ENCODE results near the gene STX8.

The STX8 gene

GRCh38 chr17:9434642-9435057 lies 141.0 kb downstream of the STX8 start:
- no peak for DNase-seq

GRCh38 chr17:9432934-9433421 lies 142.6 kb downstream of the STX8 start:
- DNase-seq = no peak

DNA sequence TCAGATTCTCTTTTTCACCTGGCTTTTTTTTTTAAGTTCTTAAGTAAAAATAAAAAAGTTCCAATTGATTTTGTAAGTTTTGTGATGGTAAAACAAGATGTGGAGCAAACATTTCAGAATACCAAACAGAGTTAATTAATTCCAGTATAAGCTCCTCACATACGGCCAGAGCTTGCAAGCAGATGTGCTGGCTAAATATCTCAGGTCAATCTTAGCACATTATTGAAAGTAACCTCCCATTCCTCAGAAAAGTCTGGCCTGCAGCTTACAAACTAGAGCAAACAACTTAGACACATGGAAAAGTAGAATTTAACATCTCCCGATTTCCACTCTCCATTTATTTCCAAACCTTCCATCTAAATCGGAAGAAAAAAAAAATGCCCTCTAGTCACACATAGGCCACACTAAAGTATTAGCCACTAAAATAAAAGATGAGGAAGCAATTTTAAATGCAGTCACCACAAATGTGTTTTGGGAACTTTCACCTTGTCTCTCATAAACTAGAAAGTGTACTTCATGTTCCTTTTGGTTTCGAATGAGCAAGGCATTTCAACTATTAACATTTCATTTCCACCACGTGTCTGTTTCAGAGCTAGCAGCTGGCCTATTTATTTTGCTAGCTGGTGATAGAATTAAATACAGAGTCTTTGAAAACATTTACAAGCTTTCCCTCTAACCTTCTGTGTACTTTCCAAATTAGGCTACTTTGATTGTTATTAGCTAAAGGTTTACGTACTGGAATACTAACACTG lies 143.3 kb downstream of the STX8 start:
- DNase-seq = no peak

- no peak for DNase-seq
These were observed 144.0 kb downstream of the STX8 start for GRCh38 chr17:9431620-9432019.

DNA sequence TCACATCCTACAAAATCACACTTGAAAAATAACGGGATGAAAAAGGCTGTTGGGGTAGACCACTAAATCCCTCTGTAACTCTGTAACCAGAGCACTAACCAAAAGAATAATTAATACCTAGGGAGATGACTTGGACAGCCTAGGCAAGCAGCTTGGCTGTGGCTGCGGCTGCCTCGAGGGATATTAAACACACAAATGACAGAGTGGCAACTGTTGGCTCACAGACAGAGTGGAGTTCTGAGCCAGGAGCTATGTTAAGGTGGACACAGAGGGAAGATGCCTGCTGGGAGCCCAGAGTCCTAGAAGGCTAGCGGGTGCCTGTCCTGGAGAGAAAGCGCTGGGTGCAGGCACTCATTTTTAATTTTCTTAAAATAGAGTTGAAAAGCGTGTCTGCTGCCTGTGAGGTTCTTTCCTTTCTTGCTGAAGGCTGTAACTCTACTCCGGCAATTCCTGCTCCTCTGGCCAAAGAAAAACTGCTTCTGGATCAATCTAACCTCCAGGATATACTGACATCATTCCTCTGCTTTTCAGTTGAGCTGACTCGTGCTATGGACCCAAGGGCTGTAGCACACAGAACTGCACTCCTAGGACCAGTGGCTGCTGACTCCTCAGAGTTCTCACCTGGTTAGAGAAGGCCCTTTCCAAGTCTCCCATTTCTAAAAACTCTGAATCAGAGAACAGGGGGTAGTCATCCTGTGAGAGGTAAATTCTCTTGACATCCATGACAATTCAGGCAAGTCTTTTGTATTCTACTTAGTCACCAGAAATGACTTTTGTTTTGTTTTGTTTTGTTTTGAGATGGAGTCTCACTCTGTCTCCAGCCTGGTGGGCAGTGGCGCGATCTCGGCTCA lies 147.9 kb downstream of the STX8 start:
- no peak for DNase-seq

GRCh38 chr17:9424071-9424640 lies 151.5 kb downstream of the STX8 start:
- DNase-seq = no peak

DNA sequence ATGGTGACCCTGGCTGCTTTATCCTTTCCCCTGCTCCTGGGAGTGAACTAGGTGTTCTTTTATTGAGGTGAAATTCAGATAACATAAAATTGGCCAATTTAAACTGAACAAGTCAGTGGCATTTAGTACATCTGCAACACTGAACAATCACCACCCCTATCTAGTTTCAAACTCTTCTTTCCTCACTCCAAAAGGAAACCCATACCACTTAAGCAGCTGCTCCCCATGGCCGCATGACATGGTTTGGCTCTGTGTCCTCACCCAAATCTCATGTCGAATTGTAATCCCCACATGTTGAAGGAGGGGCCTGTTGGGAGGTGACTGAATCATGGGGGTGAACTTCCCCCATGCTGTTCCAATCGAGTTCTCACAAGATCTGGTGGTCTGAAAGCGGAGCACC lies 154.1 kb downstream of the STX8 start:
- no peak for DNase-seq

GRCh38 chr17:9419932-9420453 lies 155.6 kb downstream of the STX8 start:
- DNase-seq = no peak

DNA sequence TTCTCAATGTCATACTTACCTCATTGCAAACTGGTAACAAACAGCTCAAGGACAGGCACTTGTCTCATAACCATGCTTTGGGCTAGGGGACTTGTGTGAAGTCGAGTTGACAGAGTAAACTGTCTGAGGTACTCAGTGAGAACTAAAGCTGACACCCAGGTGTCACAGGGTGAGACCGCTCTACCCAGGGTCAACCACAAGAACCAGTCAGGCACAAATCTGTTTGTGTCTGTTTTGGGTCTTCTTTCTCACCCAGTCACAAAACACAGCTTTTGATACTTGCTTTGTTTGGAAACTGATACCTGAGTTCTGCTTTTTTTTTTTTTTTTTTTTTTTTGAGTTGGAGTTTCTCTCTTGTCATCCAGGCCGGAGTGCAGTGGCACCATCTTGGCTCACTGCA lies 161.1 kb downstream of the STX8 start:
- no peak for DNase-seq

DNA sequence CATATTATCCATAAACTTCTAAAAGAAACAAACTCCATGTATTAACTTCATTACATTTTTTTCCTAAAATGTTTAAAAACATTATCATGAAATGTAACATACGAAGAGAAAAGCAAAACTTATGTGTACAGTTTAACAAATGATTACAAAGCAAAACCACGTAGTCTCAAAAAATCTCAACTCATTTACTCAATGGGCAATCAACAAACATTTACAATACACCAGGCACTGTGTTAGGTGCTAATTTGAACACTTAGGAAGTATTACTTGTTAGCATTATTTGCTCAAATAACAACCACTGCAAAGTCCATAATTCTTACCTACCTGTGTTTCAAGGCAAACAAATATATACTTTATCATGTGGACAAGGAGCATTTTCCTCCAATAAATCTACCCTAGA lies 164.9 kb downstream of the STX8 start:
- DNase-seq = no peak

DNA sequence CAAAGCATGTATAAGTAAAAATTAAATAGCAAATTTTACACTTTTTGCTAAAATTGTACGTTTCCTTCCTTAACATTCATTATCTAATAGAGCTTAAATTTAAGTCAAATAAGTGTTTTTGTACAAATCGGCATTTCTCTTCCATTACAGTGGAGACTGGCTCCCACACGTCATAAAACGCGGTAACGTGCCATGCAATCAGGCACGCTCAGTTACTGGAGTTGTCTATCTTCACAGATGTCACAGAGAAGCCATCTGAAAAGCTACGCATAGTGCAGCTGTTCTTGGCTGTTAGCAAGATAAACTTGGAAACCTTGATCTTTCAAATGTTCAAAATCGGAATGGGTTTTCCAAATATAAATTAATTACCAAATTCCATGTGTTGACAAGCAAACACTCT lies 165.3 kb downstream of the STX8 start:
- no peak for DNase-seq

DNA sequence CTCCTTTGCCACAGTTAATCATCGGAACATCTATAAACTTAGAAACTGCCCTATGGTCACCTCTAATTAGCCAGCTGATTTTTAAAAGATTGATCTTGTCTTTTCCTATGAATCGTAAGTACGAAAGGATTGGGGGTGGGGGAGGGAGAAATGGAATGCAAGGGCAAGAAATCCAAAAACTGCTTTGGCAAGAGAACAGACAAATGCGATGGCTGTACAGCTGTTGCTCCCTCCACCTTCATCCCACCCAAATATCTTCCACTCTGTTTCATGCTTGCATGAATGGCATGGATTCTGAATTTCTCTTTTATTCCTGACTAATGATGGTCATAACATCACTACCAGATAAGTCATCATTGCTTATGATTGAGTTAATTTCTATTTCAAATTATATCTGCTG lies 165.7 kb downstream of the STX8 start:
- no peak for DNase-seq

- DNase-seq = no peak
These were observed 166.5 kb downstream of the STX8 start for GRCh38 chr17:9408868-9409829.

DNA sequence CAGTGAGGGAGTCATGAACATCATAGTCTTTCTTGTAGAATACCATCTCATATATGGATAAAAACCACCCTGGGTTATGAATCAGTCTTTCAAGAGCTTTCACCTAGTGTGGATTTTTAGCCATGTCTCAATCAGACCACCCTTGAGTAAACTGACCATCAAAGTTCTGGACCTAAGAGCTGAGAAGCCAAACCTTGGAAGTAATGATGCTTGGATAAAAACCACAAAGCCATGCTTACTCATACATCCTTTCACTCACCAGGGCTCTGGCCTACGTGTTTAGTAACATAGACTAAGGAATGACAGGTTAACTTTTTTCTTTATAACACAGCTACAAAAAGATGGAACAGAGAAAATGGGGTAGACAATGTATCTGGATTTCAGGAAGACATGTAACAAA lies 167.2 kb downstream of the STX8 start:
- DNase-seq = no peak

DNA sequence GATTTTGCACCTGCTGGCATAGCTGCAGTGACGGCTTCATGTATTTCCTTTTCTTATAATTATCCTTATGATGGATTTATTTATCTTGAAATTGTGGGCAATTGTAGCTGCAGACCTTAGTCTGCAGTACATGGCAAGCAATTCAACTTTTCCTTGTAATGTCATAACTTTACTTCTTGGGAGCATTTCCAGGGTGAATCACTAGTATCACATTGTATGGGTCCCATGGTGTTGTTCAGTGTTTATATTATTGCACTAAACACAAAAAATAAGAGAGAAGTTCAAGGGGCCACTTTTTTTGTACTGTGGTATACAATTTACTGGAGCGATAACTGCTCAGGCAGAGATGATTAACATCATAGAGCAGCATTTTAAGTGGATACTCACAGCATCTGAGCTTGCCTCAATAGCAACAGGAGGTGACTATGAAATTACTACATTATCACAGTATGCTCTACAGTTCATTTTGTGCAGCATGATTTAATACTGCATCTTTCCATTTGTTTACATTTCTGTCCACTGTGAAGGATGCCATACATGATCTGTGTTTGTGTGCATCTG lies 169.5 kb downstream of the STX8 start:
- no peak for DNase-seq

DNA sequence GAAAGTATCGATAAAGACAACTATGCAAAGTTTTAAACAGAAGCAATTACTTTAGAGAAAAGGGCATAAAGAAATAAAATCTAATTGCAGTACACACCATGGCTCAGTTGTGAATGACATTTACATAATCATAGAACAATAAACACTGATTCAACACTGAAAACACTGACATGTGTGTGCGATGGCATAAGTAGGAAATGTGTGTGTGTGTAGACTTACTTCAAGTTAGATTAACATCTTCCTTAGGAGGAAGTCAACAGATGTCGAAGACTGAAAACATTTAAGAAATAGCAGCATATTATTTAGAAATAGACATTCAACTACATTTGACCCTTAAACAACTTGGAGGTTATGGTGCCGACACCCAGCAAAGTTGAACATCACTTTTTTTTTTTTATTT lies 172.4 kb downstream of the STX8 start:
- no peak for DNase-seq

- no peak for DNase-seq
These were observed 172.9 kb downstream of the STX8 start for GRCh38 chr17:9402590-9403199.

DNA sequence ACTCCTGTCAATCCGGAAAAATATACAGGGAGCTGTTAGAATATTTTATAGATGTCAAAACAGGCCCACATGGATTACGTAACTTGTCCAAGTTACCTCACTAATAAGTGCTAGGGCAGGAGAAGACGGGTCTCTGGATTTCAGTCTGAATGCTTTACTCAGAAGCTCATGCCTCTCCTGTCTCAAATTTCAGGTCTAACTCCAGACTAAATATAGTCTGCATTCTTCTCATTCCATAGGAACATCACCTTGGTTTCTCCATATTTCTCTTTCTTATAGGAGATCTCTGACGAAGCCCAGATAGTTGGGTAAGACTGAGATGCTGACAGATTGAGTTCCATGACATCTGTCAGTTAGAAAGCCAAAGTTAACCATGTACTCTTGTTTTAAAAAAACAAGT lies 174.2 kb downstream of the STX8 start:
- DNase-seq = no peak

DNA sequence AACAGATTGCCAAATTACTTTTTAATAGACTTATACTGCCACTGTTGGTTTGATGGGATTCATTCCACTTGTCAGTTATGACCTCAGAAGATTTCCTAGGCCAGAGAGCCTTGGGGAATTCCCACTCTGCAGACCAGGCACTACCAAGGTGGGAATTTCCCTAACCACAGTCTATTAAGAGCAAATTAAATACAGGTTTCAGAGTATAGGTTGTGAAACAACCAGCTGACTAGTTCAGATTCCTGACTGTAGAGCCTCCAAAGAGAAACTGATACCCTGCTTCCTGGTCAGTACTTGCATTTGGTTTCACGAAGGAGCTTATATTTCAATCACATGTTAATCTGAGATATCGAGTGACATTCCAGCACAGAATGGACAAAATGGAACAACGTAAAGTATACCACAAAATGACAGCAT lies 186.5 kb downstream of the STX8 start:
- DNase-seq = no peak

- no peak for DNase-seq
These were observed 189.2 kb downstream of the STX8 start for GRCh38 chr17:9386401-9386800.

GRCh38 chr17:9383826-9384225 lies 191.8 kb downstream of the STX8 start:
- no peak for DNase-seq

DNA sequence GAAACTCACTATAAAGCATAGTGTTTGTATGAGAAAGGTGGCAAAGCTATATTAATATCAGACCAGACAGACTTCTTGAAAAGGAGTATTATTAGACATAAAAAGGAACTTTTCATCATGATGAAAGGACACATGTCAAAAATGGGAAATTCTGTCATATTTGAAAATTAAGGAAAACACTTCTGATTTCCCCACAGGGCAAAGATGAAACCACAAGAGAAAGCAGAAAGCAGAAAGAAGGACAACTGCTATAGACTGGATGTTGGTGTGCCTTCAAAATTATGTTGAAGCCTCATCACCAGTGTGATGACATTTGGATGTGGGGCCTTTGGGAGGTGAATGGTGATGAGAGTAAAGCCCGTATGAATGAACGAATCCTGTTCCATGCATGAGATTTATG lies 193.0 kb downstream of the STX8 start:
- DNase-seq = no peak

All from NCI-H510A treated with DMSO at 0.1 percent for 48 hours (cell line).